Activated CD4-positive, alpha-beta T cell treated with anti-CD3 and anti-CD28 coated beads, Interleukin-2, amount 10 ng/mL, durations not matched to agents 24 days and 14 days (primary cell): ENCODE measurements around the gene F2RL1. TPM values are rescaled to one million over a fixed set of nuclear protein-coding genes. Genes with fewer than 3 reads are reported as not detected.
A peak's percentile ranks its signal among the peaks of the same experiment; 100 is the strongest.
"Not testable (repeated sequence)": the region's sequence is repeated elsewhere in the genome, so short reads cannot be mapped to it uniquely, and the experiment has no call there.

Experiments used
- DNase-seq: peaks from one replicate; pipeline ENCODE4 v3.0.0; 2022
- H3K27ac Mint-ChIP-seq: one replicate; pipeline ENCODE4 v1.8.0; 2022; ENCODE audit warnings: mild to moderate bottlenecking, mixed read lengths
- H3K27me3 Mint-ChIP-seq: one replicate; pipeline ENCODE4 v1.8.0; 2022; ENCODE audit warnings: mixed read lengths
- H3K36me3 Mint-ChIP-seq: one replicate; pipeline ENCODE4 v1.8.0; 2022; ENCODE audit warnings: low read depth, mild to moderate bottlenecking, mixed read lengths
- H3K4me1 Mint-ChIP-seq: one replicate; pipeline ENCODE4 v1.8.0; 2021; ENCODE audit warnings: mixed read lengths
- H3K4me3 Mint-ChIP-seq: one replicate; pipeline ENCODE4 v1.8.0; 2022; ENCODE audit warnings: mild to moderate bottlenecking, moderate library complexity, mixed read lengths
- H3K9me3 Mint-ChIP-seq: one replicate; pipeline ENCODE4 v1.8.0; 2021; ENCODE audit warnings: mixed read lengths
- intact Hi-C: fragments of 100-400 bp; cut with micrococcal nuclease; formaldehyde crosslinking; loops from one replicate; pipeline ENCODE4 v1.15.1; 2023
- total RNA-seq: library from RNA; stranded (reverse); gene quantifications from 2 replicates; pipeline ENCODE4 v1.2.3, GENCODE V29; 2022

Gene F2RL1
- total RNA-seq, 1 donor from 2014 or later = 0.23 TPM

DNA sequence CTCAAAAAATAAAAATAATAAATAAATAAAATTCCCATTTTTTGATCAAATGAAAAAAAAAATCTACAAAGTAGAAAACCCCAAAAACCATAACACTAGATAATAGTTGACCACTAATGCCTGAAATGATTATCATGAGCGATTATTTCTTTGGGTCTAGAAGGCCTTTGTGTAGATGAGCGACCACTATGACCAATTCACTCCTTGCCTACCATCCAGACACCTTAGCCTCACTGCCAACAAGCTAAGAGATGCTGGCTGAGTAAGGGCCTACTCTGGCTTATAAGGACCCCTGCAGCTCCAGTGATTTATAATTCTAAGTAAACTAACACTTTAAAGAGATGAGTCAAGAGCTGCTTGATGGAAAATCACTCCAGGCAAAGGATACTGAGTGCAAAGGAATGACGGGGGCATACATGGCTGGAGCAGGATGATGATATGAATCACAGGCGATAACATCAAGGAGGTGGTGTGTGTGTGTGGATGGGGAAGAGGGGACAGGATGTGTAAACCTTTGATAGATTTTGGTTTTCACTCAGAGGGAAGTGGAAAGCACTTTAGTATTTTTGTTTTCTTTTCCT lies 4.8 kb upstream of the F2RL1 start:
- peaks cover 31% of the 10 kb centered on the region for H3K27me3 Mint-ChIP-seq
- DNase-seq = no peak
- no peak overlapping the region for H3K4me3 Mint-ChIP-seq
- H3K4me1 Mint-ChIP-seq = peaks cover 5% of the 10 kb centered on the region
- no peaks in the 10 kb centered on the region for H3K36me3 Mint-ChIP-seq
- H3K27ac Mint-ChIP-seq = no peak overlapping the region
- intact Hi-C loops = no loop called here
- no peaks in the 10 kb centered on the region for H3K9me3 Mint-ChIP-seq

DNA sequence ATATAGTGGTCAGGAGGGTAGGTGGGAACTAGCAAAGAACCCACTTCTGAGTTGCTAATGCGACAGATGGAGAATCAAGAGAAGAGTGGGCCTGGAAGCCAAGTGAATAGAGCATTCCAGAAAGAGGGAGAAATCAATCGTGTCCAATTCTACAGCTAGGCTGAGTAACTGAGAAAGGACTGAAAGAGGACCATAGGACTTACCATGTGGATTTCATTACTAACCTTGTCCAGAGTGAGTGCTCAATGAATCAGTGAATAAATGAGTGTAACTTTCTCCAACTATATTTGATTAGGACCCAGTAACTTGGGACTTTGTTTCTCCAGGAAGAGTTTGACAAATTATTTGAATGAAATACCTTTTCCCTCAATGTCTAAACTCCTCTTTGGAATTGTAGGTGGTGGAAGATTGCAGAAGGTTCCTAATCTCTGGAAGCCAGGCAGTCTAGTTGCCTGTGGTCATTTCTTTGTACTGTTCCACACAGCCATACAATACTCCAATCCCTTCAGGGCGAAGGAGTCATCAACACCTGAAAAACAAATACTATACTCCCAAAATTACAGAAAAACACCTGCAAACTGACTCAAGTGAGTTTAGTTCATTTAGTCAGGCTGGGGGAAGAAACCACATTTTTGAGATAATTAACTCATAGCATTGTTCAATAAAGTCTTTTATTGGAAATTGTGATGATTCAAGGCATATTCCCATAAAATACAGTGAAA lies 2.6 kb upstream of the F2RL1 start:
- peaks cover 49% of the 10 kb centered on the region for H3K27me3 Mint-ChIP-seq
- no peaks in the 10 kb centered on the region for H3K9me3 Mint-ChIP-seq
- DNase-seq = no peak
- intact Hi-C loops = no loop called here
- H3K27ac Mint-ChIP-seq = no peak overlapping the region
- no peak overlapping the region for H3K4me3 Mint-ChIP-seq
- peaks cover 7% of the 10 kb centered on the region for H3K4me1 Mint-ChIP-seq
- H3K36me3 Mint-ChIP-seq = no peaks in the 10 kb centered on the region

DNA sequence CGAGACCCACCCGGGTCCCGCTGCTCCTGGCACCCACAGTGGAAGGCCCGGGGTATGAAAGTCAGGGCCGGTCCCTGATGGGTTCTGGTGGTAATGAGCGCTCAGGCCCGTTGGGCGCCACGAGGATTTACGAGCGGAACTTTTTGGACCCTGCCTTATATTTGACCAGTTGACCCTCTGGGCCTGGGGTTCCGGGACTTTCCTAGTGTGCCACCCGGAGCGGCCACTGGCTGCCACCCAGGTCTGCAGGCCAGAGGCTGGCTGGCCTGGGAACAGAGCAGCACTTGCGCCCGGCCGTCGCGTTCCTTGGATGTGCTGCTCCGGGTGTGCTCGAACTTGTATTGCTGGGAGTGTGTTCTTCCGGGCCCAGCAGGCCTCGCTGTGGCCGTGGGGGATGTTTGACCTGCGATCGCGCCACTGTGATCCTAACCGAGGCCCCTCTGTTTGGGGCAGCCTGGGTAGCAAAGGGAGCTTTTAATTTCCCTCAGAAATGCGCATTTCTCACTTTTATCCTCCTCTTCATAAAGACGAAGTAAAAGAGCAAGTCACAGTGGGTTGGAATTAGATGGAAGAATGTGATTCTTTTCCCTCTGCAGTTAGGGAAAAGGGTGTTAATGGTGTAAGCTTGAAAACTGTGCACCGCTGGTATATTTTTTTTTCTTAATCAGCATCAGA lies 1.2 kb downstream of the F2RL1 start:
- no peak for DNase-seq
- intact Hi-C loops = no loop called here
- H3K4me3 Mint-ChIP-seq = peak overlapping the region; percentile 34
- no peak overlapping the region for H3K27ac Mint-ChIP-seq
- H3K4me1 Mint-ChIP-seq = peaks cover 7% of the 10 kb centered on the region
- H3K27me3 Mint-ChIP-seq = peaks cover 53% of the 10 kb centered on the region
- H3K36me3 Mint-ChIP-seq = no peaks in the 10 kb centered on the region
- no peaks in the 10 kb centered on the region for H3K9me3 Mint-ChIP-seq

DNA sequence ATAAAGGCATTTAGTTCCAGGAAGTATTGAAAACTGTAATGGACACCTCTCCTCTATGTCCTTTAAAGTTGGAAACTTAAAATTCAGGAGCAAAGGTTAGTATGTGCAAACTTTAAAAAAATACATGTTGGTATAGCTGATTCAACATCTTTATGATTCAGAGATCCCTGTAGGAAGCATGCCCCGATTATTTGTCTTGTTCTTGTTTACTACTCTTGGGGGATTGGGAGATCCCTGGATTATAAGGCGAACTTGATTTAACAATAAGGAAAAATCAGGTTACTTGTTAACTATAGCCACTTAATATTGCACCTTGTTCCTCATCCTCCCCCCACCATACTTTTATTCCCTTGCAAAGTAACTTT lies 1.7 kb downstream of the F2RL1 start:
- peaks cover 7% of the 10 kb centered on the region for H3K4me1 Mint-ChIP-seq
- H3K9me3 Mint-ChIP-seq = no peaks in the 10 kb centered on the region
- intact Hi-C loops = no loop called here
- H3K27me3 Mint-ChIP-seq = peaks cover 50% of the 10 kb centered on the region
- no peak overlapping the region for H3K4me3 Mint-ChIP-seq
- no peak overlapping the region for H3K27ac Mint-ChIP-seq
- no peaks in the 10 kb centered on the region for H3K36me3 Mint-ChIP-seq
- no peak for DNase-seq

- peaks cover 47% of the 10 kb centered on the region for H3K27me3 Mint-ChIP-seq
- intact Hi-C loops = no loop called here
Observed at GRCh38 chr5:76821136-76821535, 2.3 kb downstream of the F2RL1 start.

GRCh38 chr5:76822105-76822731 lies 3.4 kb downstream of the F2RL1 start:
- intact Hi-C loops, H3K27ac Mint-ChIP-seq, H3K9me3 Mint-ChIP-seq, H3K4me3 Mint-ChIP-seq, H3K4me1 Mint-ChIP-seq, H3K36me3 Mint-ChIP-seq, DNase-seq: not testable (repeated sequence)
- peaks cover 41% of the 10 kb centered on the region for H3K27me3 Mint-ChIP-seq

More at GRCh38 chr5:76821136-76821535, 2.3 kb downstream of the F2RL1 start:
- DNase-seq = no peak
- Mint-ChIP-seq H3K4me3 (no peak overlapping the region), H3K36me3 (no peaks in the 10 kb centered on the region), H3K27ac (no peak overlapping the region), H3K4me1 (peaks cover 7% of the 10 kb centered on the region), H3K9me3 (no peaks in the 10 kb centered on the region)

DNA sequence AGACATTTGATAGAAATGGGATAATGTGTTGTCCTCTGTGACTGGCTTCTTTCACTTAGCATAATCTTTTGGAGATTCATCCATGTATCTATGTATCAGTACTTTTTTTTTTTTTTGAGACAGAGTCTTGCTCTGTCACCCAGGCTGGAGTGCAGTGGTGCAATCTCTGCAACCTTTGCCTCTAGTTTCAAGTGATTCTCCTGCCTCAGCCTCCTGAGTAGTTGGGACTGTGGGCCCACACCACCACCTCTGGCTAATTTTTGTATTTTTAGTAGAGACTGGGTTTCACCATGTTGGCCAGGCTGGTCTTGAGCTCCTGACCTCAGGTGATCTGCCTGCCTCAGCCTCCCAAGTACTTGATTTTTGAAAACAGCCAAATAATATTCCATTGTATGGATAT lies 7.6 kb downstream of the F2RL1 start:
- H3K4me1 Mint-ChIP-seq, H3K36me3 Mint-ChIP-seq, H3K4me3 Mint-ChIP-seq, H3K27ac Mint-ChIP-seq, H3K9me3 Mint-ChIP-seq, DNase-seq, intact Hi-C loops: not testable (repeated sequence)
- H3K27me3 Mint-ChIP-seq = peaks cover 11% of the 10 kb centered on the region

- Mint-ChIP-seq H3K27ac (peak overlapping the region; percentile 47), H3K4me1 (peaks cover 4% of the 10 kb centered on the region), H3K9me3 (no peaks in the 10 kb centered on the region), H3K4me3 (no peak overlapping the region), H3K36me3 (no peaks in the 10 kb centered on the region), H3K27me3 (peaks cover 2% of the 10 kb centered on the region)
- intact Hi-C loops = no loop called here
- DNase-seq = no peak
Observed at GRCh38 chr5:76831110-76831452, 12.3 kb downstream of the F2RL1 start.

GRCh38 chr5:76836181-76836580 lies 17.4 kb downstream of the F2RL1 start:
- DNase-seq = no peak
- Mint-ChIP-seq H3K36me3 (no peaks in the 10 kb centered on the region), H3K27me3 (peaks cover 3% of the 10 kb centered on the region), H3K9me3 (no peaks in the 10 kb centered on the region), H3K4me1 (peaks cover 1% of the 10 kb centered on the region), H3K4me3 (no peak overlapping the region), H3K27ac (no peak overlapping the region)
- intact Hi-C loops = no loop called here

GRCh38 chr5:76836585-76836984 lies 17.8 kb downstream of the F2RL1 start:
- no peak overlapping the region for H3K4me3 Mint-ChIP-seq
- intact Hi-C loops = no loop called here
- DNase-seq = no peak
- no peak overlapping the region for H3K27ac Mint-ChIP-seq
- peaks cover 3% of the 10 kb centered on the region for H3K27me3 Mint-ChIP-seq
- H3K9me3 Mint-ChIP-seq = no peaks in the 10 kb centered on the region
- no peaks in the 10 kb centered on the region for H3K4me1 Mint-ChIP-seq
- H3K36me3 Mint-ChIP-seq = no peaks in the 10 kb centered on the region

DNA sequence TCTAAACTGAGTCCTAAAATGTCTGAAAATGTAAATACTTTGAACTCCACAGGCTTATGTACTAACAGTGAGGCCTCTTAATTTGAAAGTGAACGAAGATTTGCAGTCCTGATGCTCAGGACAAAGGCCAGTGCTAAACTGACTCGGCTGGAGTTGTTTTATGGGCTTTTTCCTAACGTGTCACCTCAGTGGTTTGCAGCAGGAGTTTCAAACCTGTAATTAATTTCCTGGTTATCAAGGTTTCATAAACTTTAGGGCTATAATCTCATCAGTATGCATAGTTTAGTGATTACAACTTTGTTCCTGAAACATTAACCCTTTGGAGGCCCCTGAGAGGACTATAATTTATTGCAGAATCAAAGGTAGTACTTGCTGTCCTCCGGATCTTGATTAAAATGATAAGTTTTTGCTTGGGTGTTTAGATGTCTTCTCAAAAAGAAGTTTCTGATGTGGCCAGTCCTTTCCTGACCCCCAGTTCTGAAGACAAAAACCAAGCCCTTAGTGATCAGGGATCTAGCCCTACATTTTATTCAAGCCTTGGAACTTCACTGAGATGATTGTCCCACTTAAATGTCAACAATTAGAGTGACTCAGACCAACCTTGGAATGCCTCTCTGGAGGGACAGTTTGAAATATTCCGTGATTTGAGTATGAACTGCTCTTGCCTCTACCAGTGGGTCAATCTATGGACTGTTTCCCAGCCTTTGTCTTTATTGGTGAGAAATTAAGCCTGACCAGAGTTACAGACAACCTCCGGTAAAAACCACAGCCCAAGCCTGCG lies 19.8 kb downstream of the F2RL1 start:
- Mint-ChIP-seq H3K4me3 (no peak overlapping the region), H3K36me3 (no peaks in the 10 kb centered on the region)
- DNase-seq = no peak

DNA sequence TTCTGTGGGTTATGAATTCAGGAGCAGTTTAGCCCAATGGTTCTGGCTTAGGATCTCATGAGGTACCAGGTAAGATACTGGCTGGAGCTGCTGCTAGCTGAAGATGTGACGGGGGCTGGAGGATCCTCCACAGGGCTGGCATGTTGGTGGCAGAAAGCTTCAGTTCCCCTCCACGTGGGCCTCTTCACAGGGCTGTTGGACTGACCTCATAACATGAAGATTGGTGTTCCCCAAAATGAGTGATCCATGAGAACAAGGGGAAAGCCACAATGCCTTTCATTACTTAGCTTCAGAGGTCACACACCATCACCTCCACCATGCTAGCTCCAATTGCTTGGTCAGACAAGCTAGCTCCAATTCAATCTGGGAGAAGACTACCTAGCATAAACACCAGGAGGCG lies 22.5 kb downstream of the F2RL1 start:
- H3K4me1 Mint-ChIP-seq = no peaks in the 10 kb centered on the region
- no peak overlapping the region for H3K4me3 Mint-ChIP-seq
- intact Hi-C loops = no loop called here
- H3K27me3 Mint-ChIP-seq = peaks cover 10% of the 10 kb centered on the region
- no peak overlapping the region for H3K27ac Mint-ChIP-seq
- H3K36me3 Mint-ChIP-seq = no peaks in the 10 kb centered on the region
- H3K9me3 Mint-ChIP-seq = no peaks in the 10 kb centered on the region
- DNase-seq = no peak

More for the DNA sequence above, 19.8 kb downstream of the F2RL1 start:
- Mint-ChIP-seq H3K9me3 (no peaks in the 10 kb centered on the region), H3K4me1 (no peaks in the 10 kb centered on the region), H3K27ac (no peak overlapping the region), H3K27me3 (peaks cover 10% of the 10 kb centered on the region)
- intact Hi-C loops = no loop called here

DNA sequence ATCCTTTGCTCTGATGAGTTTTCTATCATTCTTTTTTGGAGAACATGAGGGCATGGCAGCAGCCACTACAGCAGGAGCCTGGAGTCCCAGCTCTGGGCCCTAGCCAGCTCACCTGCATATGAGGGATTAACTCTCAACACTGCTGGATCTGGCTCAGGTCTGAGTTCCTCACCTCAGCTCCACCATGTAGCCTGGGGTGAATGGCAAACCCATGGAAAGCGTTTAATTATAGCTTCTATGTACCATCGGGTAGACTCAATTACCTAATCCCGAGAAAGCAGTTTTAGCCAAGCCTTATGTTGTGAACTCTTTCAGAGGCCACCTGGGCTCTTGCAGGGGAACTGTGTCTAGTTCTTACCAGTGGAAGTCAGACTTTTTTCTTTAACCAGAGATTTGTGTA lies 27.1 kb downstream of the F2RL1 start:
- H3K4me1 Mint-ChIP-seq = peaks cover 10% of the 10 kb centered on the region
- peaks cover 7% of the 10 kb centered on the region for H3K27me3 Mint-ChIP-seq
- no peaks in the 10 kb centered on the region for H3K36me3 Mint-ChIP-seq
- H3K9me3 Mint-ChIP-seq = no peaks in the 10 kb centered on the region
- H3K4me3 Mint-ChIP-seq = no peak overlapping the region
- H3K27ac Mint-ChIP-seq = no peak overlapping the region
- DNase-seq = no peak
- intact Hi-C loops = no loop called here
